K562 (cell line): ENCODE measurements around the gene POLR2C. TPM values are rescaled to one million over a fixed set of nuclear protein-coding genes. Genes with fewer than 3 reads are reported as not detected.

Experiments
- ATAC-seq: fragments of 200-7000 bp; cut with Tn5 transposase; 3 replicates; pipeline ENCODE4 v1.9.1; 2020; ENCODE audit warnings: moderate library complexity
- BruUV-seq: library from RNA; stranded (reverse); fragments of 400-500 nt; replicated peaks from 2 replicates; lab custom pipeline; 2021; lab: Mats Ljungman, UMichigan
- CTCF ChIA-PET: fragments of 300-600 bp; formaldehyde crosslinking; extraction: SDS; loops from one replicate; lab custom pipeline; 2021; ENCODE audit warnings: low intra/inter-chr PET ratio; lab: Yijun Ruan, JAX
- POLR2A ChIA-PET: fragments of 300-600, 350-650 bp; sonication (Branson Sonifier 250); formaldehyde crosslinking; extraction: SDS; loops from one replicate; lab custom pipeline; 2021; ENCODE audit warnings: antibody characterized with exemption, inconsistent platforms; lab: Yijun Ruan, JAX
- DNase-seq, 4 experiments: peaks; one replicate each; pipeline versions ENCODE4 v3.0.0 to v3.0.0-alpha.2; 2011 to 2018; ENCODE audit warnings: low spot score in 3 of 4, mixed read lengths in 3 of 4; ENCODE audit errors: extremely low read depth in 1 of 4
- FAIRE-seq: peaks from 2 replicates; lab custom pipeline; 2011; peaks lifted over from hg19 to GRCh38; lab: Jason Lieb, UNC
- H2AFZ ChIP-seq: 2 replicates; pipeline ENCODE4 v1.6.0; 2011; ENCODE audit warnings: low read depth, low read length, control low read depth, inconsistent platforms
- H3K27ac ChIP-seq: fragments of 200-600 bp; 3 replicates; pipeline ENCODE4 v1.8.0; 2011; ENCODE audit warnings: low read depth, mild to moderate bottlenecking, control low read depth, inconsistent platforms, low read length, moderate library complexity, mixed read lengths; ENCODE audit errors: extremely low read depth
- H3K27me3 ChIP-seq, 2 experiments: fragments of 300-600 bp in 1 of 2; 2 replicates in 1 of 2; 3 replicates in 1 of 2; pipeline versions ENCODE4 v1.6.0 to v1.8.0; 2011; ENCODE audit warnings: inconsistent platforms in 2 of 2, low read length in 2 of 2, mild to moderate bottlenecking in 1 of 2, mixed read lengths in 1 of 2, moderate library complexity in 1 of 2; ENCODE audit not compliant: control insufficient read depth in 2 of 2, insufficient read depth in 2 of 2
- H3K36me3 ChIP-seq: fragments of 300-600 bp; 3 replicates; pipeline ENCODE4 v1.8.0; 2011; ENCODE audit warnings: mild to moderate bottlenecking, low read length, inconsistent platforms; ENCODE audit not compliant: control insufficient read depth, insufficient read depth
- H3K4me1 ChIP-seq, 2 experiments: fragments of 200-600 bp in 1 of 2; replicated peaks in 1 of 2; 2 replicates in 1 of 2; 3 replicates in 1 of 2; pipeline versions ENCODE4 v1.5.1 to v1.8.0; 2011; ENCODE audit warnings: inconsistent platforms in 2 of 2, low read length in 2 of 2, mild to moderate bottlenecking in 1 of 2, mixed read lengths in 1 of 2, moderate library complexity in 1 of 2; ENCODE audit not compliant: control insufficient read depth in 2 of 2, insufficient read depth in 2 of 2
- H3K4me2 ChIP-seq: 2 replicates; pipeline ENCODE4 v1.6.1; 2011; ENCODE audit warnings: low read length, control low read depth, inconsistent platforms, mixed read lengths; ENCODE audit not compliant: insufficient read depth
- H3K4me3 ChIP-seq: fragments of 200-600 bp; sonication (generic), shearing (Covaris generic); 2 replicates; pipeline ENCODE4 v1.5.1; 2016; ENCODE audit warnings: control low read depth, inconsistent platforms
- H3K79me2 ChIP-seq: fragments of 200-600 bp; 3 replicates; pipeline ENCODE4 v1.8.0; 2011; ENCODE audit warnings: low read length, inconsistent platforms; ENCODE audit not compliant: control insufficient read depth, insufficient read depth
- H3K9ac ChIP-seq, 2 experiments: 2 replicates each; pipeline versions ENCODE4 v1.6.0 to v1.6.1; 2011; ENCODE audit warnings: low read depth in 2 of 2, low read length in 2 of 2, control low read depth in 1 of 2, inconsistent platforms in 1 of 2, mild to moderate bottlenecking in 1 of 2, mixed read lengths in 1 of 2; ENCODE audit not compliant: insufficient read depth in 1 of 2
- H3K9me1 ChIP-seq: one replicate; pipeline ENCODE4 v1.6.0; 2011; ENCODE audit warnings: inconsistent platforms, mild to moderate bottlenecking, low read length, moderate library complexity; ENCODE audit not compliant: control insufficient read depth, insufficient read depth
- H3K9me3 ChIP-seq: replicated peaks from 2 replicates; pipeline ENCODE4 v1.5.1; 2011; ENCODE audit warnings: low read depth, low read length, inconsistent platforms; ENCODE audit not compliant: control insufficient read depth, insufficient read depth
- H4K20me1 ChIP-seq: replicated peaks from 2 replicates; pipeline ENCODE4 v1.6.1; 2011; ENCODE audit warnings: low read length, inconsistent platforms, mixed read lengths; ENCODE audit not compliant: control insufficient read depth, insufficient read depth
- CCAR2 ChIP-seq: fragments of 200-400 bp; formaldehyde crosslinking; IDR thresholded peaks from 2 replicates; pipeline ENCODE4 v1.6.1; 2017; ENCODE audit warnings: mild to moderate bottlenecking, low read depth, low read length
- DDX20 ChIP-seq: fragments of 450-650 bp; IDR thresholded peaks from 2 replicates; pipeline ENCODE4 v1.6.1; 2016; ENCODE audit warnings: missing genetic modification characterization, low read depth, mild to moderate bottlenecking, missing compliant biosample characterization, moderate library complexity
- EGR1 ChIP-seq: fragments of 450-650 bp; conservative IDR thresholded peaks from 2 replicates; pipeline ENCODE4 v1.6.1; 2017; ENCODE audit warnings: mild to moderate bottlenecking
- ESRRB ChIP-seq: fragments of 250-450 bp; sonication (Bioruptor Pico); IDR thresholded peaks from 2 replicates; pipeline ENCODE4 v1.5.0; 2020; ENCODE audit warnings: mild to moderate bottlenecking, moderate library complexity, borderline replicate concordance
- MAFK ChIP-seq: IDR thresholded peaks from 2 replicates; pipeline ENCODE4 v1.6.1; 2011; ENCODE audit warnings: low read length, improper control_type of control experiment
- MCM3 ChIP-seq: fragments of 450-650 bp; IDR thresholded peaks from 2 replicates; pipeline ENCODE4 v1.6.1; 2016
- MED1 ChIP-seq: sonication (generic); formaldehyde crosslinking; IDR thresholded peaks from 2 replicates; pipeline ENCODE4 v1.8.1; 2023; ENCODE audit warnings: missing genetic modification reagents, borderline replicate concordance
- MLLT1 ChIP-seq, 2 experiments: fragments of 450-650 bp; IDR thresholded peaks; 2 replicates each; pipeline ENCODE4 v1.6.1; 2016
- NFIX ChIP-seq: fragments of 250-450 bp; sonication (Bioruptor Pico); IDR thresholded peaks from 2 replicates; pipeline ENCODE4 v1.4.0; 2020; ENCODE audit warnings: low read depth, mild to moderate bottlenecking, moderate library complexity
- RHOXF2B ChIP-seq: fragments of 250-450 bp; sonication (Bioruptor Pico); conservative IDR thresholded peaks from 2 replicates; pipeline ENCODE4 v1.5.1; 2021
- SMAD1 ChIP-seq: fragments of 150-350 bp; IDR thresholded peaks from 2 replicates; pipeline ENCODE4 v1.6.1; 2014; ENCODE audit warnings: low read length, low read depth; ENCODE audit not compliant: partially characterized antibody
- SMAD2 ChIP-seq: fragments of 150-350 bp; IDR thresholded peaks from 2 replicates; pipeline ENCODE4 v1.6.1; 2014; ENCODE audit warnings: low read depth, mild to moderate bottlenecking, low read length
- SNIP1 ChIP-seq: fragments of 450-650 bp; IDR thresholded peaks from 2 replicates; pipeline ENCODE4 v1.7.1; 2017; ENCODE audit warnings: low read depth, mild to moderate bottlenecking
- TCF7L2 ChIP-seq: fragments of 150-350 bp; IDR thresholded peaks from 2 replicates; pipeline ENCODE4 v1.6.1; 2016; ENCODE audit warnings: low read depth, mild to moderate bottlenecking, low read length, moderate library complexity
- ZBTB7A ChIP-seq: IDR thresholded peaks from 2 replicates; pipeline ENCODE4 v1.6.1; 2011; ENCODE audit warnings: low read depth, mild to moderate bottlenecking, low read length, moderate library complexity, borderline replicate concordance; ENCODE audit not compliant: control insufficient read depth
- ZKSCAN1 ChIP-seq: fragments of 150-350 bp; IDR thresholded peaks from 2 replicates; pipeline ENCODE4 v1.6.1; 2016; ENCODE audit warnings: low read depth, low read length
- ZNF184 ChIP-seq: sonication (generic); formaldehyde crosslinking; IDR thresholded peaks from 2 replicates; pipeline ENCODE4 v1.5.0; 2020; ENCODE audit warnings: missing genetic modification reagents
- ZNF263 ChIP-seq: sonication (generic); formaldehyde crosslinking; IDR thresholded peaks from 2 replicates; pipeline ENCODE4 v1.8.0; 2022; ENCODE audit warnings: mild to moderate bottlenecking, missing genetic modification reagents, borderline replicate concordance
- ZNF431 ChIP-seq: sonication (generic); formaldehyde crosslinking; IDR thresholded peaks from 2 replicates; pipeline ENCODE4 v1.8.0; 2022; ENCODE audit warnings: mild to moderate bottlenecking, missing genetic modification reagents
- WGBS: fragments of 100-300 bp; shearing (Covaris generic); methylation state at CpG from one replicate; pipeline ENCODE4 v1.1.6; 2016; ENCODE audit warnings: low coverage, mixed read lengths; ENCODE audit not compliant: insufficient coverage; ENCODE audit errors: missing lambda C conversion rate; 5-methylcytosine and 5-hydroxymethylcytosine counted together
- in situ Hi-C: fragments of 300-500 bp; cut with MboI; formaldehyde crosslinking; loops from 4 replicates; pipeline ENCODE4 v1.15.0; 2018; ENCODE audit warnings: inconsistent platforms, mixed read lengths
- intact Hi-C: fragments of 100-400 bp; cut with micrococcal nuclease; formaldehyde crosslinking; loops from 2 replicates; pipeline ENCODE4 v1.14.2; 2022
- polyA plus RNA-seq, 8 experiments: library from polyadenylated mRNA; depleted of rRNA in 4 of 8; stranded (reverse) in 5 of 8; unstranded in 3 of 8; fragments of >200 nt; fragmentation: Nextera tagmentation in 2 of 8; fragmentation: Illumina TruSeq in 1 of 8; extraction: Ambion mirVana in 2 of 8; extraction: Trizol in 1 of 8; gene quantifications; 2 replicates each; pipeline versions ENCODE4 v1.2.1 to v1.2.3, GENCODE V29; 2011 to 2014; ENCODE audit warnings: inconsistent platforms in 1 of 8, missing spikeins in 1 of 8
- total RNA-seq, 7 experiments: library from RNA; depleted of rRNA in 6 of 7; stranded (reverse); fragments of >200 nt in 6 of 7; fragmentation: Illumina TruSeq in 2 of 7; extraction: Trizol in 2 of 7; gene quantifications; 2 replicates each; pipeline versions ENCODE4 v1.2.1 to v1.2.3, GENCODE V29; 2011 to 2021; ENCODE audit warnings: low replicate concordance in 1 of 7
- TF ChIP-seq, protein P1 (sequence below), 3 experiments: IDR thresholded peaks in 2 of 3; conservative IDR thresholded peaks in 1 of 3; 2 replicates each; pipeline ENCODE4 v1.5.1; 2011 to 2012; ENCODE audit warnings: low read length in 3 of 3, mild to moderate bottlenecking in 3 of 3, control low read depth in 2 of 3, improper control_type of control experiment in 1 of 3, inconsistent platforms in 1 of 3, low read depth in 1 of 3, mixed read lengths in 1 of 3, moderate library complexity in 1 of 3; ENCODE audit not compliant: insufficient read depth in 2 of 3
- TF ChIP-seq, protein P2 (sequence below): fragments of 450-650 bp; formaldehyde crosslinking; conservative IDR thresholded peaks from 2 replicates; pipeline ENCODE4 v1.4.0; 2022; ENCODE audit warnings: mild to moderate bottlenecking, missing genetic modification characterization

The POLR2C gene
- total and polyA plus RNA-seq, 9 of the 15 experiments (the other 6 are each of a cell fraction or from before 2014, with no cell fraction given): 70.3 to 163 (median 92.3) TPM

- Histone ChIP-seq H3K9me3 (no peaks in the 10 kb centered on the region), H3K9me1 (no peaks in the 10 kb centered on the region), H3K27me3 (no peaks in the 10 kb centered on the region), H3K4me2 (peak overlapping the region; percentile 93), H3K36me3 (peaks cover 82% of the 10 kb centered on the region; the same call in 2 of the 3 replicates), H4K20me1 (no peaks in the 10 kb centered on the region), H2AFZ (peak overlapping the region; percentile 38; the same call in 1 of the 2 replicates), H3K4me3 (peak overlapping the region; percentile 64), H3K27ac (peak overlapping the region; percentile 57), H3K4me1 (peaks cover 3 to 4% of the 10 kb centered on the region in 2 experiments; a peak in 3 of 5 replicates), H3K9ac (peak overlapping the region; percentile 84 to 98), H3K79me2 (peaks cover 28% of the 10 kb centered on the region)
- POLR2A ChIA-PET: interaction anchor here (0.7 to 1.7 kb wide), 6 partner anchors 8 to 171 kb away, joined by 3 to 14 read pairs (median 4); no protein-coding TSS in a partner anchor
- intact Hi-C loops: no loop called here
- FAIRE-seq (peak; percentile 15), ATAC-seq (peak; percentile 69), DNase-seq (peak in 1 of 4 experiments; percentile 26)
- in situ Hi-C loops: no loop called here
- WGBS: under 1% methylated on average over 15 of the region's 16 CpGs
- no TSS peak for BruUV-seq
- CTCF ChIA-PET: interaction anchor here (0.6 to 1.8 kb wide), 3 partner anchors 56 to 498 kb away, joined by 3 to 6 read pairs (median 3); no protein-coding TSS in a partner anchor
- TF ChIP-seq EGR1 (peak; percentile 79), RHOXF2B (CRISPR knock-in tag) (no peak), MAFK (no peak), ZNF263 (no peak), ZBTB7A (0 out of 2 replicates have a peak, but pooled peaks have one; percentile 1), TCF7L2 (no peak), SMAD2 (no peak), NFIX (CRISPR knock-in tag) (no peak), MLLT1 (IDR thresholded peaks at IDR 0.05) (no peak), MED1 (no peak), CCAR2 (no peak), DDX20 (tag) (no peak), ZNF431 (no peak), ESRRB (CRISPR knock-in tag) (no peak), MCM3 (no peak), ZNF184 (CRISPR knock-in tag) (no peak), ZKSCAN1 (no peak), SMAD1 (no peak), SNIP1 (no peak)
- TF ChIP-seq, protein P1, sequence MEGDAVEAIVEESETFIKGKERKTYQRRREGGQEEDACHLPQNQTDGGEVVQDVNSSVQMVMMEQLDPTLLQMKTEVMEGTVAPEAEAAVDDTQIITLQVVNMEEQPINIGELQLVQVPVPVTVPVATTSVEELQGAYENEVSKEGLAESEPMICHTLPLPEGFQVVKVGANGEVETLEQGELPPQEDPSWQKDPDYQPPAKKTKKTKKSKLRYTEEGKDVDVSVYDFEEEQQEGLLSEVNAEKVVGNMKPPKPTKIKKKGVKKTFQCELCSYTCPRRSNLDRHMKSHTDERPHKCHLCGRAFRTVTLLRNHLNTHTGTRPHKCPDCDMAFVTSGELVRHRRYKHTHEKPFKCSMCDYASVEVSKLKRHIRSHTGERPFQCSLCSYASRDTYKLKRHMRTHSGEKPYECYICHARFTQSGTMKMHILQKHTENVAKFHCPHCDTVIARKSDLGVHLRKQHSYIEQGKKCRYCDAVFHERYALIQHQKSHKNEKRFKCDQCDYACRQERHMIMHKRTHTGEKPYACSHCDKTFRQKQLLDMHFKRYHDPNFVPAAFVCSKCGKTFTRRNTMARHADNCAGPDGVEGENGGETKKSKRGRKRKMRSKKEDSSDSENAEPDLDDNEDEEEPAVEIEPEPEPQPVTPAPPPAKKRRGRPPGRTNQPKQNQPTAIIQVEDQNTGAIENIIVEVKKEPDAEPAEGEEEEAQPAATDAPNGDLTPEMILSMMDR (IDR thresholded peaks at IDR 0.05 in 2 of 3, conservative IDR thresholded peaks at IDR 0.05 in 1 of 3; ENCODE audit: insufficient read depth in 2 of 3, low read depth in 1 of 3, low read length in 3 of 3): no peak
- TF ChIP-seq, protein P2, sequence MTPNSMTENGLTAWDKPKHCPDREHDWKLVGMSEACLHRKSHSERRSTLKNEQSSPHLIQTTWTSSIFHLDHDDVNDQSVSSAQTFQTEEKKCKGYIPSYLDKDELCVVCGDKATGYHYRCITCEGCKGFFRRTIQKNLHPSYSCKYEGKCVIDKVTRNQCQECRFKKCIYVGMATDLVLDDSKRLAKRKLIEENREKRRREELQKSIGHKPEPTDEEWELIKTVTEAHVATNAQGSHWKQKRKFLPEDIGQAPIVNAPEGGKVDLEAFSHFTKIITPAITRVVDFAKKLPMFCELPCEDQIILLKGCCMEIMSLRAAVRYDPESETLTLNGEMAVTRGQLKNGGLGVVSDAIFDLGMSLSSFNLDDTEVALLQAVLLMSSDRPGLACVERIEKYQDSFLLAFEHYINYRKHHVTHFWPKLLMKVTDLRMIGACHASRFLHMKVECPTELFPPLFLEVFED (CRISPR knock-in tag): no peak
Measured at GRCh38 chr16:57462978-57463362, 491 bp downstream of the POLR2C start.
